ENCODE data around the gene FAM120AOS. TPM values are rescaled to one million over a fixed set of nuclear protein-coding genes. Genes with fewer than 3 reads are reported as not detected.
A peak's percentile ranks its signal among the peaks of the same experiment; 100 is the strongest.

The FAM120AOS gene
- total and polyA plus RNA-seq, 2 donors from 2014 or later = 38.7 to 53.2 TPM

DNA sequence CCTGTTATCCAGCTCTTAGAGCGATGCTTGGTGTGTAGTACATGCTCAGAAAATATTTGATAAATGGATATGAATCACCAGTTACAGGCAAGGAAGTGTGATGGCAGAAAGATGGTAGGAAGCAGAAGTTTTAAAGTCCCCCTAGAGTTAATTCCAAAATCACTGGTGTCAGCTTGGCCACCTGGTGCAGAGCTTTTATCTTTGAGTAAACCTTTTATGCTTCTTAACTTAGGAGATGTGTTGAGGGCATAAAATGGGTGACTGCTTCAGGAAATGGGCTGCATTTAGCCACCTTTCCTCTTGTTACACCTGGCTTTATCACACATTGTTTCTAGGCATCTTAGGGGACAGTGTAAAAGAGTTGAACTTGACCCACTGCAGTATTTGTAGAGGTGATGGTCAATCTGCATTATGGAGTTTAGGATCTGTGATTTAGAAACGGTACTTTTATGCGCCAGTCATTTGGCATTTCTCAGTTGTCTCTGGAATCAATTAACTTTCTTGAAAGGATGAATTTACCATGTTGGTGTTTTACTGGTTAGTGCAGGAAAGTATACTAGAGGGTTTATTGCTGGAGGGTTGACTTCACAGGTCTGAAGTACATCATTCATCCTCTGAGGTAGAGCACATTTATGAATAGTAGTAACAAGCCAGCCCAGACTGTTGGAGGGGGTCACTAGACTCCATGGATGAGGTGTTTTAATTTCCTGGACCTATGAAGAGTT lies 7.5 kb upstream of the FAM120AOS start:
- TF ChIP-seq CTCF (IDR thresholded peaks at IDR 0.05; ENCODE audit: borderline replicate concordance, extremely low read depth, insufficient read depth) = no peak

DNA sequence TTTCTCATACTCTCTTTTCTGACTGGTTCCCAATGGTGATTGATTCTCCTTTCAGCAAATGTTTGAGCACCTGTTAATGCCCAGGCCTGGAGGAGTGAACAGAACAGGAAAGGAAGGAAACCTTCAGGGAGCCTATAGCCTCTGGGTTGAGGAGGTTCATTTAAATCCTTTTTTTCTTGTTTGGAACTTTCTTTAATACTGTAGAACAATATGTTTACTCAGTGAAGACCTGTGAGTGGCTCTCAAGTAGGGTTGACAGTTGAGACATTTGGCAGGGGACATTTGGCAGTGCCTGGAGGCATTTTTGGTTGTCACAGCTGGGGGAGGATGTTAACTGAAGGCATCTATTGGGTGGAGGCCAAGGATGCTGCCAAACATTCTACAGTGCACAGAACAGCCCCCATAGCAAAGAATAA lies 6.1 kb upstream of the FAM120AOS start:
- Histone ChIP-seq H3K9me3 (ENCODE audit: control insufficient read depth in 2 of 3, insufficient read depth in 1 of 3, low read length in 3 of 3) (no peaks in the 10 kb centered on the region), H3K27ac (ENCODE audit: low read depth in 2 of 2, low read length in 2 of 2) (no peak overlapping the region), H3K36me3 (ENCODE audit: control insufficient read depth in 2 of 3, insufficient read depth in 3 of 3, low read length in 3 of 3) (no peaks in the 10 kb centered on the region), H3K4me3 (ENCODE audit: low read length in 3 of 3) (no peak overlapping the region), H3K4me1 (ENCODE audit: control insufficient read depth in 2 of 3, insufficient read depth in 2 of 3, low read depth in 1 of 3, low read length in 3 of 3) (peaks cover 0 to 14% (median 9%) of the 10 kb centered on the region in 3 donors), H3K9ac (ENCODE audit: low read length in 3 of 3) (no peak overlapping the region), H3K27me3 (ENCODE audit: control insufficient read depth, insufficient read depth, low read length) (no peaks in the 10 kb centered on the region)
- FAIRE-seq = no peak
- no peak for DNase-seq
- no peak for TF ChIP-seq CTCF (IDR thresholded peaks at IDR 0.05; ENCODE audit: borderline replicate concordance, extremely low read depth, insufficient read depth)
- intact Hi-C loops (cut with DNase I) = no loop called here

More for the DNA sequence above, 7.5 kb upstream of the FAM120AOS start:
- no peak overlapping the region for H3K9ac ChIP-seq (ENCODE audit: low read length in 3 of 3)
- no peak overlapping the region for H3K27ac ChIP-seq (ENCODE audit: low read depth in 2 of 2, low read length in 2 of 2)
- peaks cover 0 to 17% (median 8%) of the 10 kb centered on the region in 3 donors for H3K4me1 ChIP-seq (ENCODE audit: control insufficient read depth in 2 of 3, insufficient read depth in 2 of 3, low read depth in 1 of 3, low read length in 3 of 3)
- H3K9me3 ChIP-seq (ENCODE audit: control insufficient read depth in 2 of 3, insufficient read depth in 1 of 3, low read length in 3 of 3) = no peaks in the 10 kb centered on the region
- FAIRE-seq (no peak), DNase-seq (no peak)
- H3K27me3 ChIP-seq (ENCODE audit: control insufficient read depth, insufficient read depth, low read length) = no peaks in the 10 kb centered on the region
- no peak overlapping the region for H3K4me3 ChIP-seq (ENCODE audit: low read length in 3 of 3)
- H3K36me3 ChIP-seq (ENCODE audit: control insufficient read depth in 2 of 3, insufficient read depth in 3 of 3, low read length in 3 of 3) = no peaks in the 10 kb centered on the region
- intact Hi-C loops (cut with DNase I) = no loop called here

GRCh38 chr9:93458712-93459111 lies 5.3 kb upstream of the FAM120AOS start:
- no peak for DNase-seq
- no peak for FAIRE-seq
- Histone ChIP-seq H3K4me1 (ENCODE audit: control insufficient read depth in 2 of 3, insufficient read depth in 2 of 3, low read depth in 1 of 3, low read length in 3 of 3) (peaks cover 0 to 20% (median 9%) of the 10 kb centered on the region in 3 donors), H3K36me3 (ENCODE audit: control insufficient read depth in 2 of 3, insufficient read depth in 3 of 3, low read length in 3 of 3) (no peaks in the 10 kb centered on the region), H3K4me3 (ENCODE audit: low read length in 3 of 3) (no peak overlapping the region), H3K9me3 (ENCODE audit: control insufficient read depth in 2 of 3, insufficient read depth in 1 of 3, low read length in 3 of 3) (no peaks in the 10 kb centered on the region), H3K27me3 (ENCODE audit: control insufficient read depth, insufficient read depth, low read length) (no peaks in the 10 kb centered on the region), H3K27ac (ENCODE audit: low read depth in 2 of 2, low read length in 2 of 2) (peak overlapping the region in 1 of 2 donors; percentile 15), H3K9ac (ENCODE audit: low read length in 3 of 3) (no peak overlapping the region)
- intact Hi-C loops (cut with DNase I) = no loop called here
- no peak for TF ChIP-seq CTCF (IDR thresholded peaks at IDR 0.05; ENCODE audit: borderline replicate concordance, extremely low read depth, insufficient read depth)
